ENCODE data around the gene ACAA2.

GRCh38 chr18:49862656-49863385 lies 49.5 kb upstream of the ACAA2 start:
- no peak for TF ChIP-seq CTCF (IDR thresholded peaks at IDR 0.05)
- TF ChIP-seq SMC3 (IDR thresholded peaks at IDR 0.05) = no peak
- TF ChIP-seq RCOR1 (IDR thresholded peaks at IDR 0.05; ENCODE audit: low read depth, low read length) = no peak
- no peak for TF ChIP-seq JUN (IDR thresholded peaks at IDR 0.05)
- TF ChIP-seq ZNF302 (CRISPR knock-in tag; IDR thresholded peaks at IDR 0.05) = no peak
- no peak for TF ChIP-seq POLR2A (IDR thresholded peaks at IDR 0.05; ENCODE audit: low read length)
- no peak for TF ChIP-seq EP300 (IDR thresholded peaks at IDR 0.05)
- TF ChIP-seq POLR2AphosphoS2 (conservative IDR thresholded peaks at IDR 0.05; ENCODE audit: low read length) = no peak
- no peak for TF ChIP-seq KDM1A (IDR thresholded peaks at IDR 0.05; ENCODE audit: low read depth)
- no peak for TF ChIP-seq TP53 (CRISPR knock-in tag; IDR thresholded peaks at IDR 0.05)
- no peak for TF ChIP-seq CHD4 (IDR thresholded peaks at IDR 0.05; ENCODE audit: borderline replicate concordance)

Measured in A549 (cell line).